SU-DHL-6 (cell line): ENCODE data around the gene PTPRN2.

Experiments used
- H2AFZ ChIP-seq: fragments of 200-600 bp; sonication (generic); 2 replicates; pipeline ENCODE4 v1.6.1; 2014; ENCODE audit warnings: low read depth, mild to moderate bottlenecking, moderate library complexity, mixed read lengths, antibody characterized with exemption, low read length; ENCODE audit not compliant: severe bottlenecking
- H3F3A ChIP-seq: fragments of 200-600 bp; shearing (Covaris generic); 2 replicates; pipeline ENCODE4 v1.6.0; 2016; ENCODE audit warnings: antibody characterized with exemption, mild to moderate bottlenecking; ENCODE audit not compliant: insufficient read depth
- H3K27ac ChIP-seq: fragments of 200-600 bp; sonication (generic); 2 replicates; pipeline ENCODE4 v1.5.1; 2016; ENCODE audit warnings: low read depth, mild to moderate bottlenecking, low read length, moderate library complexity, mixed read lengths
- H3K27me3 ChIP-seq: fragments of 200-600 bp; sonication (generic), shearing (Covaris generic); 2 replicates; pipeline ENCODE4 v1.6.0; 2014; ENCODE audit warnings: mild to moderate bottlenecking, low read length
- H3K36me3 ChIP-seq: fragments of 200-600 bp; sonication (generic); 2 replicates; pipeline ENCODE4 v1.6.1; 2014; ENCODE audit warnings: mild to moderate bottlenecking, low read length, mixed read lengths
- H3K4me2 ChIP-seq: fragments of 300-600, 200-600 bp; shearing (Covaris generic), sonication (generic); 2 replicates; pipeline ENCODE4 v1.6.0; 2014; ENCODE audit warnings: low read length, low read depth, mild to moderate bottlenecking; ENCODE audit not compliant: poor library complexity, severe bottlenecking
- H3K4me3 ChIP-seq: fragments of 200-600 bp; sonication (generic); 2 replicates; pipeline ENCODE4 v1.5.1; 2014; ENCODE audit warnings: antibody characterized with exemption, low read length, mild to moderate bottlenecking, mixed read lengths; ENCODE audit not compliant: insufficient read depth, poor library complexity, severe bottlenecking
- H3K79me2 ChIP-seq: fragments of 200-600 bp; sonication (generic); 2 replicates; pipeline ENCODE4 v1.6.1; 2014; ENCODE audit warnings: mild to moderate bottlenecking, low read length, moderate library complexity; ENCODE audit not compliant: insufficient read depth
- H3K9ac ChIP-seq: fragments of 200-600 bp; sonication (generic); 2 replicates; pipeline ENCODE4 v1.7.0; 2014; ENCODE audit warnings: mild to moderate bottlenecking, low read length
- H3K9me2 ChIP-seq: fragments of 200-600 bp; sonication (generic); replicated peaks from 2 replicates; pipeline ENCODE4 v1.6.1; 2014; ENCODE audit warnings: low read length; ENCODE audit not compliant: insufficient read depth
- H3K9me3 ChIP-seq: fragments of 200-600 bp; sonication (generic); 2 replicates; pipeline ENCODE4 v1.6.1; 2014; ENCODE audit warnings: low read length, mixed read lengths; ENCODE audit not compliant: insufficient read depth
- H4K20me1 ChIP-seq: fragments of 200-600 bp; sonication (generic); 2 replicates; pipeline ENCODE4 v1.6.1; 2014; ENCODE audit warnings: low read depth, mild to moderate bottlenecking, antibody characterized with exemption, low read length, moderate library complexity, mixed read lengths
- CTCF ChIP-seq: fragments of 200-600 bp; sonication (generic); IDR thresholded peaks from one replicate; pipeline ENCODE4 v1.5.1; 2017; ENCODE audit warnings: antibody characterized with exemption, mild to moderate bottlenecking, low read length, moderate library complexity; ENCODE audit not compliant: insufficient read depth, poor library complexity, severe bottlenecking
- EZH2phosphoT487 ChIP-seq: fragments of 200-600 bp; sonication (generic), shearing (Covaris generic); conservative IDR thresholded peaks from 2 replicates; pipeline ENCODE4 v1.6.1; 2018; ENCODE audit warnings: mild to moderate bottlenecking, antibody characterized with exemption, low read length, moderate library complexity, mixed read lengths

The PTPRN2 gene

GRCh38 chr7:158400601-158401225 is 186.9 kb downstream of the PTPRN2 start:
- Histone ChIP-seq H3K9ac (no peak overlapping the region), H3K27me3 (no peaks in the 10 kb centered on the region), H3F3A (no peaks in the 10 kb centered on the region), H3K79me2 (no peaks in the 10 kb centered on the region), H4K20me1 (no peaks in the 10 kb centered on the region), H2AFZ (no peak overlapping the region), H3K9me3 (no peaks in the 10 kb centered on the region), H3K36me3 (no peaks in the 10 kb centered on the region), H3K4me3 (no peak overlapping the region), H3K4me2 (no peak overlapping the region), H3K27ac (no peak overlapping the region), H3K9me2 (no peaks in the 10 kb centered on the region)
- no peak for TF ChIP-seq EZH2phosphoT487
- no peak for TF ChIP-seq CTCF

- no peaks in the 10 kb centered on the region for H3K9me3 ChIP-seq
- H4K20me1 ChIP-seq: no peaks in the 10 kb centered on the region
- H3K4me2 ChIP-seq: no peak overlapping the region
- H3K79me2 ChIP-seq: no peaks in the 10 kb centered on the region
- no peaks in the 10 kb centered on the region for H3F3A ChIP-seq
- H3K36me3 ChIP-seq: no peaks in the 10 kb centered on the region
- TF ChIP-seq CTCF: no peak
- no peak for TF ChIP-seq EZH2phosphoT487
- H3K4me3 ChIP-seq: no peak overlapping the region
- H2AFZ ChIP-seq: no peak overlapping the region
- no peaks in the 10 kb centered on the region for H3K27me3 ChIP-seq
- H3K9me2 ChIP-seq: no peaks in the 10 kb centered on the region
- H3K9ac ChIP-seq: no peak overlapping the region
- no peak overlapping the region for H3K27ac ChIP-seq
These were observed 187.9 kb downstream of the PTPRN2 start for GRCh38 chr7:158399762-158400161.

- H3K9me2 ChIP-seq: no peaks in the 10 kb centered on the region
- no peak overlapping the region for H3K27ac ChIP-seq
- no peaks in the 10 kb centered on the region for H4K20me1 ChIP-seq
- H3K4me3 ChIP-seq: no peak overlapping the region
- no peaks in the 10 kb centered on the region for H3F3A ChIP-seq
- H3K9ac ChIP-seq: no peak overlapping the region
- H3K27me3 ChIP-seq: no peaks in the 10 kb centered on the region
- H3K79me2 ChIP-seq: no peaks in the 10 kb centered on the region
- H3K36me3 ChIP-seq: no peaks in the 10 kb centered on the region
- TF ChIP-seq CTCF: no peak
- no peak for TF ChIP-seq EZH2phosphoT487
- no peak overlapping the region for H2AFZ ChIP-seq
- H3K9me3 ChIP-seq: no peaks in the 10 kb centered on the region
- H3K4me2 ChIP-seq: no peak overlapping the region
These were observed 188.9 kb downstream of the PTPRN2 start for GRCh38 chr7:158398750-158399149.
